Lower leg skin (tissue), 4 donors: ENCODE data around the gene CXADR. TPM values are rescaled to one million over a fixed set of nuclear protein-coding genes. Genes with fewer than 3 reads are reported as not detected.

Experiments
- DNase-seq, 2 donors: peaks; one replicate each; pipeline ENCODE4 v3.0.0-alpha.2; 2019; ENCODE audit warnings: low spot score in 2 of 2
- H3K4me3 ChIP-seq: fragments of 200-600 bp; sonication (generic); 2 replicates; pipeline ENCODE4 v1.5.1; 2017; ENCODE audit warnings: mild to moderate bottlenecking, low read depth; ENCODE audit not compliant: poor library complexity, severe bottlenecking
- POLR2A ChIP-seq, 2 donors: fragments of 450-650 bp; IDR thresholded peaks; one replicate each; pipeline ENCODE4 v1.6.1; 2016 to 2017; ENCODE audit warnings: antibody characterized with exemption in 2 of 2, mild to moderate bottlenecking in 1 of 2, moderate library complexity in 1 of 2
- WGBS, 2 donors: methylation state at CpG; one replicate each; pipeline ENCODE4 v1.1.5; 2018; 5-methylcytosine and 5-hydroxymethylcytosine counted together
- intact Hi-C: fragments of 100-400 bp; cut with DNase I; formaldehyde crosslinking; loops from one replicate; pipeline ENCODE4 v1.15.0; 2023; ENCODE audit warnings: low total_unique reads
- total RNA-seq, 4 donors: library from RNA; depleted of rRNA; stranded (reverse); fragments of >200 nt; gene quantifications; one replicate each; pipeline ENCODE4 v1.1.0, GENCODE V29; 2016
- TF ChIP-seq, protein P1 (sequence below), 3 donors: fragments of 450-650 bp; IDR thresholded peaks; one replicate each; pipeline ENCODE4 v1.5.1; 2016; ENCODE audit warnings: antibody characterized with exemption in 3 of 3, mild to moderate bottlenecking in 3 of 3, moderate library complexity in 2 of 3

CXADR gene
- total RNA-seq, 4 donors from 2014 or later, result 84.7 to 134 (median 123) TPM

DNA sequence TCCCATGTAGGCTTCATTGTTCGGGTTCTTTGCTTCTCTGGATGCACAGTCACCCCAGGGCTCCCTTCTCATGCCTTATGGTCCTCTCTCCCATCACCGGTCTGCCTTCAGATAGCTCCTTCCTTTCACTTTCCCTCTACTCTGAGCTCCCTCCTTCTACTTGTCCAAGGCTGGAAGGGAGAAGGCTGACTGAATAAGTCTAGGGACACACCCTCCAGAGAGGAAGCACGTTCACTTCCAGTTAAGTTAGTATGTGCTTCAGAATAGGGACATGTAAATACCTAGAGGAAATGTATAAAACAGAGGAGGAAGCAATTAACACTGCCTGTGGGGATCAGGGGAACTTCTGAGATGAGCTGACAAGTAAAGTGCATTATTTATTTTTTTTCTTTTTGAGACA is 23.5 kb downstream of the CXADR start:
- TF ChIP-seq, protein P1, sequence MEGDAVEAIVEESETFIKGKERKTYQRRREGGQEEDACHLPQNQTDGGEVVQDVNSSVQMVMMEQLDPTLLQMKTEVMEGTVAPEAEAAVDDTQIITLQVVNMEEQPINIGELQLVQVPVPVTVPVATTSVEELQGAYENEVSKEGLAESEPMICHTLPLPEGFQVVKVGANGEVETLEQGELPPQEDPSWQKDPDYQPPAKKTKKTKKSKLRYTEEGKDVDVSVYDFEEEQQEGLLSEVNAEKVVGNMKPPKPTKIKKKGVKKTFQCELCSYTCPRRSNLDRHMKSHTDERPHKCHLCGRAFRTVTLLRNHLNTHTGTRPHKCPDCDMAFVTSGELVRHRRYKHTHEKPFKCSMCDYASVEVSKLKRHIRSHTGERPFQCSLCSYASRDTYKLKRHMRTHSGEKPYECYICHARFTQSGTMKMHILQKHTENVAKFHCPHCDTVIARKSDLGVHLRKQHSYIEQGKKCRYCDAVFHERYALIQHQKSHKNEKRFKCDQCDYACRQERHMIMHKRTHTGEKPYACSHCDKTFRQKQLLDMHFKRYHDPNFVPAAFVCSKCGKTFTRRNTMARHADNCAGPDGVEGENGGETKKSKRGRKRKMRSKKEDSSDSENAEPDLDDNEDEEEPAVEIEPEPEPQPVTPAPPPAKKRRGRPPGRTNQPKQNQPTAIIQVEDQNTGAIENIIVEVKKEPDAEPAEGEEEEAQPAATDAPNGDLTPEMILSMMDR (IDR thresholded peaks at IDR 0.05), result no peak
- no peak for TF ChIP-seq POLR2A (IDR thresholded peaks at IDR 0.05)
- intact Hi-C loops, result no loop called here
- no peak for DNase-seq
- 44 to 47% methylated on average over 3 of the region's 3 CpGs for WGBS, 2 donors
- no peak overlapping the region for H3K4me3 ChIP-seq

GRCh38 chr21:17537299-17537698 is 24.5 kb downstream of the CXADR start:
- TF ChIP-seq, protein P1 (IDR thresholded peaks at IDR 0.05), result no peak
- H3K4me3 ChIP-seq, result no peak overlapping the region
- intact Hi-C loops, result no loop called here
- WGBS, 2 donors, result 38 to 42% methylated on average over 2 of the region's 2 CpGs
- no peak for DNase-seq

DNA sequence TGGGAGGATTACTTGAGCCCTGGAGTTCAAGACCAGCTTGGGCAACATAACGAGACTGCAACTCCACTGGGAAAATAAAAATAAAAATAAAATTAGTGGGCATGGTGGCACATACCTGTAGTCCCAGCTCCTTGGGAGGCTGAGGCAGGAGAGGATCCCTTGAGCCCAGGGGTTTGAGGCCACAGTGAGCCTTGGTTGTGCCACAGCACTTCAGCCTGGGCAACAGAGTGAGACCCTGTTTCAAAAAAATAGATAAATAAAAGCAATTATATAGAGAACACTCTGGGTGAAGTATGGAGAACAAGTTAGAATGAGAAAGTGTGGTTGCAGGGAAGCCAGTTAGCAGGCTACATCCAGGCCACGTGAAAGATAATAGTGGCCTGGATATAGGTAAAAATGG is 25.7 kb downstream of the CXADR start:
- H3K4me3 ChIP-seq, result no peak overlapping the region
- WGBS, 2 donors, result 81 to 82% methylated on average over 2 of the region's 2 CpGs
- DNase-seq, result no peak
- intact Hi-C loops, result no loop called here
- TF ChIP-seq, protein P1 (IDR thresholded peaks at IDR 0.05), result no peak
- no peak for TF ChIP-seq POLR2A (IDR thresholded peaks at IDR 0.05)

DNA sequence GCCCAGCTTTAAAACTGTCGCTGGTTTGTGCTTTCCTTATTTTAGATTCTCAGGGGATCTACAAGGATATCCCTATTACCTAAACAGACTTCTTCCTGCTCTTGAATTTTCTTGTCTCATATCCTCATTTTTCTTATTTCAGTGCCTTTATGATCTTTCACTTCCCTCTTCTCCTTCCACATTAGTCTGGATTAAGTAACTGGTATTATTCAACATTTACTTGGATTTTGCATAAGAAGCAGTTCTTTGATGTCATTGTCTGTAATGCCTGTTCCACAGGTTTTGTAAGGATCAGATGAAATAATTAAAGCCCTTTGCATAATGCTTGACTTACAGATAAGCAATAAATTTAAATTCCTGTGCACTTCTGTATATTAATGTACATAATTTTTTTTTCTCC is 26.5 kb downstream of the CXADR start:
- DNase-seq, result no peak
- TF ChIP-seq POLR2A (IDR thresholded peaks at IDR 0.05), result no peak
- TF ChIP-seq, protein P1 (IDR thresholded peaks at IDR 0.05), result no peak
- intact Hi-C loops, result no loop called here
- WGBS, 2 donors, result 74 to 79% methylated on average over 1 of the region's 1 CpG
- H3K4me3 ChIP-seq, result no peak overlapping the region

DNA sequence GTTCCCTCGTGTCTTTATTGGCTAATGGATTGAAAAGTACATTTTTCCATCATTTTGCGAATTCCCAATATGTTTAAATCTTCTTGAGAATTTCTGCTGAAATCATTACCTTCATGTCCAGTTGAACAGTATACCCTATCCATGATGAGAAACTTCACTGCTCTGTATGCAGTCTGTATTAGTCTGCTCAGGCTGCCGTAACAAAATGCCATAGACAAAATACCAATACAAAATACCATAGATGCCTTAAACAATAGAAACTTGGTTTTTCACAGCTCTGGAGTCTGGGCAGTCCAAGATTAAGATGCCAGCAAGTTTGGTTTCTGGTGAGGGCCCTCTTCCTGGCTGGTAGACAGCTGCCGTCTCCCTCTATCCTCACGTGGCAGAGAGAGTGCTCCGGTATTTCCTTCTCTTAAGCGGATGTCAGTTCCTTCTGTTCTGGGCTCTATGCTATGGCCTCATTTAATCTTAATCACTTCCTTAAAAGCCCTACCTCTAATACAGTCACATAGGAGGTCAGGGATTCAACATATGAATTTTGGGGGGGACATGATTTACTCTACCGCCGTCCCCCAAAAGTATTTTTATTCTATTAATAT is 27.0 kb downstream of the CXADR start:
- no peak for DNase-seq
- intact Hi-C loops, result no loop called here
- WGBS, 2 donors, result 77 to 83% methylated on average over 9 of the region's 9 CpGs
- H3K4me3 ChIP-seq, result no peak overlapping the region
- TF ChIP-seq, protein P1 (IDR thresholded peaks at IDR 0.05), result no peak
- TF ChIP-seq POLR2A (IDR thresholded peaks at IDR 0.05), result no peak

DNA sequence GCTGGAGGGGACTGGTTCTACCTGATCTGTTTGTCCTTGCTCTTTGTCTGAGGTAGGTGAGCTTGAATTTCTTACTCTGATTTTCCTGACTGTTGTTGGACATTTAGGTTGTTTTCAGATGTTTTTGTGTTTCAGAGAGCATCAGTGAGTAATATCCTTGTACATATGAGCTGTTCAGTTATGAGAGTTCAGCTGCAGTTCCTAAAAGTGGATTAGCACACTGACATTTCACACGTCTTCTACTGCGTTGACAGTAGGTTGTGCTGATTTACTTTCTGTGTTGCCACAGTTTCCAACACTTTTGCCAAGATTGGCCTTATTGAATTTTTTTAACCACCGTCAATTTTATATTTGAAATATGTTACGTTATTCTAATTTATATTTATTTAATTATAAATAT is 27.7 kb downstream of the CXADR start:
- intact Hi-C loops, result no loop called here
- TF ChIP-seq, protein P1 (IDR thresholded peaks at IDR 0.05), result no peak
- TF ChIP-seq POLR2A (IDR thresholded peaks at IDR 0.05), result no peak
- DNase-seq, result no peak
- 69 to 82% methylated on average over 4 of the region's 4 CpGs for WGBS, 2 donors
- H3K4me3 ChIP-seq, result no peak overlapping the region
